HCT116 (cell line): ENCODE measurements around the gene PCP2. TPM values are rescaled to one million over a fixed set of nuclear protein-coding genes. Genes with fewer than 3 reads are reported as not detected.

Experiments
- ATAC-seq: fragments of 200-7000 bp; cut with Tn5 transposase; 2 replicates; pipeline ENCODE4 v1.9.1; 2020; ENCODE audit warnings: mild to moderate bottlenecking, moderate library complexity
- BruUV-seq: library from RNA; stranded (reverse); fragments of 400-500 nt; replicated peaks from 2 replicates; lab custom pipeline; 2021; lab: Mats Ljungman, UMichigan
- CTCF ChIA-PET: fragments of 300-600 bp; sonication (Branson Sonifier 250); formaldehyde crosslinking; loops from one replicate; lab custom pipeline; 2021; ENCODE audit warnings: antibody characterized with exemption; lab: Charles Lee
- POLR2A ChIA-PET: fragments of 300-600, 350-600 bp; sonication (Branson Sonifier 250); formaldehyde crosslinking; loops from one replicate; lab custom pipeline; 2021; ENCODE audit warnings: antibody characterized with exemption; lab: Charles Lee
- RAD21 ChIA-PET, 2 experiments: fragments of 300-600 bp; sonication (Branson Sonifier 250); formaldehyde crosslinking; loops; one replicate each; lab custom pipeline; 2023; ENCODE audit warnings: low total read pairs in 2 of 2; ENCODE audit not compliant: uncharacterized antibody in 2 of 2, unreplicated experiment in 2 of 2, low non-redundant PET in 1 of 2; lab: Charles Lee
- DNase-seq: peaks from one replicate; pipeline ENCODE4 v3.0.0-alpha.2; 2010; ENCODE audit warnings: low read depth, low spot score
- H2AFZ ChIP-seq: fragments of 200-600 bp; shearing (Covaris generic), sonication (generic); 2 replicates; pipeline ENCODE4 v1.6.1; 2017; ENCODE audit warnings: low read depth, mixed run types, mixed read lengths, antibody characterized with exemption, low read length; ENCODE audit not compliant: poor library complexity, severe bottlenecking
- H3K27ac ChIP-seq: 2 replicates; pipeline ENCODE4 v1.5.1; 2012; ENCODE audit warnings: low read depth, low read length
- H3K27me3 ChIP-seq: fragments of 200-600 bp; sonication (generic); 2 replicates; pipeline ENCODE4 v1.6.1; 2016; ENCODE audit warnings: mixed run types, low read length, mixed read lengths; ENCODE audit not compliant: insufficient read depth
- H3K36me3 ChIP-seq, 2 experiments: fragments of 200-500 bp in 1 of 2; fragments of 200-600 bp in 1 of 2; sonication (Bioruptor generic) in 1 of 2; sonication (generic) in 1 of 2; 2 replicates each; pipeline versions ENCODE4 v1.5.1 to v1.6.1; 2014 to 2016; ENCODE audit warnings: low read length in 2 of 2, inconsistent platforms in 1 of 2, mixed read lengths in 1 of 2, mixed run types in 1 of 2; ENCODE audit not compliant: insufficient read depth in 2 of 2, control insufficient read depth in 1 of 2
- H3K4me1 ChIP-seq, 2 experiments: fragments of 200-600 bp in 1 of 2; sonication (generic) in 1 of 2; 2 replicates each; pipeline versions ENCODE4 v1.5.1 to v1.6.1; 2012 to 2017; ENCODE audit warnings: low read length in 2 of 2, inconsistent platforms in 1 of 2, mild to moderate bottlenecking in 1 of 2, mixed read lengths in 1 of 2, mixed run types in 1 of 2, moderate library complexity in 1 of 2; ENCODE audit not compliant: insufficient read depth in 2 of 2, control insufficient read depth in 1 of 2
- H3K4me2 ChIP-seq: fragments of 200-600 bp; sonication (generic); 2 replicates; pipeline ENCODE4 v1.6.1; 2017; ENCODE audit warnings: mixed run types, low read length, mixed read lengths
- H3K4me3 ChIP-seq, 2 experiments: fragments of 200-600 bp in 1 of 2; sonication (generic) in 1 of 2; replicated peaks in 1 of 2; 2 replicates each; pipeline ENCODE4 v1.5.1; 2011 to 2016; ENCODE audit warnings: low read length in 2 of 2, control low read depth in 1 of 2, low read depth in 1 of 2, mild to moderate bottlenecking in 1 of 2, mixed read lengths in 1 of 2, mixed run types in 1 of 2
- H3K79me2 ChIP-seq: fragments of 200-600 bp; sonication (generic); 2 replicates; pipeline ENCODE4 v1.6.1; 2017; ENCODE audit warnings: mild to moderate bottlenecking, mixed run types, low read length, moderate library complexity, mixed read lengths; ENCODE audit not compliant: insufficient read depth
- H3K9ac ChIP-seq: fragments of 200-600 bp; sonication (generic); 2 replicates; pipeline ENCODE4 v1.6.1; 2016; ENCODE audit warnings: low read length, mixed read lengths
- H3K9me2 ChIP-seq: fragments of 200-600 bp; sonication (generic), shearing (Covaris generic); 2 replicates; pipeline ENCODE4 v1.6.1; 2017; ENCODE audit warnings: mixed run types, mild to moderate bottlenecking, moderate library complexity; ENCODE audit not compliant: insufficient read depth
- H3K9me3 ChIP-seq, 2 experiments: fragments of 200-500 bp in 1 of 2; fragments of 200-600 bp in 1 of 2; sonication (Bioruptor generic) in 1 of 2; sonication (generic) in 1 of 2; 2 replicates each; pipeline ENCODE4 v1.6.1; 2014 to 2017; ENCODE audit warnings: low read length in 2 of 2, mixed read lengths in 2 of 2, inconsistent platforms in 1 of 2, low read depth in 1 of 2, mild to moderate bottlenecking in 1 of 2, mixed run types in 1 of 2, moderate library complexity in 1 of 2; ENCODE audit not compliant: control insufficient read depth in 1 of 2, insufficient read depth in 1 of 2
- H4K20me1 ChIP-seq: fragments of 200-600 bp; sonication (generic), shearing (Covaris generic); 2 replicates; pipeline ENCODE4 v1.6.1; 2017; ENCODE audit warnings: mixed run types, mild to moderate bottlenecking, moderate library complexity; ENCODE audit not compliant: insufficient read depth
- CBX3 ChIP-seq: IDR thresholded peaks from 2 replicates; pipeline ENCODE4 v1.6.1; 2012; ENCODE audit warnings: low read depth
- EGR1 ChIP-seq: IDR thresholded peaks from 2 replicates; pipeline ENCODE4 v1.6.1; 2012; ENCODE audit warnings: low read depth
- EZH2 ChIP-seq: fragments of 200-600 bp; sonication (generic); IDR thresholded peaks from 2 replicates; pipeline ENCODE4 v1.6.1; 2017; ENCODE audit warnings: antibody characterized with exemption, mixed run types
- EZH2phosphoT487 ChIP-seq: fragments of 200-600 bp; IDR thresholded peaks from 2 replicates; pipeline ENCODE4 v1.6.1; 2018; ENCODE audit warnings: antibody characterized with exemption, borderline replicate concordance
- FOSL1 ChIP-seq: IDR thresholded peaks from 2 replicates; pipeline ENCODE4 v1.6.1; 2012; ENCODE audit warnings: low read depth
- JUND ChIP-seq: IDR thresholded peaks from 2 replicates; pipeline ENCODE4 v1.6.1; 2012
- POLR2A ChIP-seq: IDR thresholded peaks from 2 replicates; pipeline ENCODE4 v1.7.0; 2011; ENCODE audit warnings: borderline replicate concordance; ENCODE audit not compliant: insufficient read depth, insufficient read length; ENCODE audit errors: extremely low read depth
- POLR2AphosphoS5 ChIP-seq: IDR thresholded peaks from 2 replicates; pipeline ENCODE4 v1.6.1; 2011; ENCODE audit warnings: mild to moderate bottlenecking, low read depth, low read length, moderate library complexity
- SIN3A ChIP-seq: IDR thresholded peaks from 2 replicates; pipeline ENCODE4 v1.6.1; 2012; ENCODE audit warnings: low read depth
- SP1 ChIP-seq: IDR thresholded peaks from 2 replicates; pipeline ENCODE4 v1.6.1; 2012; ENCODE audit warnings: low read depth
- TCF7L2 ChIP-seq: IDR thresholded peaks from 2 replicates; pipeline ENCODE4 v1.7.0; 2011; ENCODE audit warnings: borderline replicate concordance, inconsistent platforms; ENCODE audit not compliant: insufficient read depth, insufficient read length; ENCODE audit errors: extremely low read depth
- YY1 ChIP-seq: IDR thresholded peaks from 2 replicates; pipeline ENCODE4 v1.6.1; 2011; ENCODE audit warnings: low read length, low read depth, moderate library complexity, mild to moderate bottlenecking; ENCODE audit not compliant: insufficient replicate concordance; ENCODE audit errors: extremely low read depth
- ZFX ChIP-seq: fragments of 450-650 bp; IDR thresholded peaks from 2 replicates; pipeline ENCODE4 v1.6.1; 2017
- ZNF274 ChIP-seq: fragments of 200-500 bp; sonication (Bioruptor generic); IDR thresholded peaks from 2 replicates; pipeline ENCODE4 v1.6.1; 2014; ENCODE audit warnings: mild to moderate bottlenecking, low read depth, low read length, inconsistent platforms
- intact Hi-C: fragments of 100-400 bp; cut with micrococcal nuclease; formaldehyde crosslinking; loops from 2 replicates; pipeline ENCODE4 v1.10.0; 2022
- total RNA-seq: library from RNA; stranded (reverse); gene quantifications from one replicate; pipeline ENCODE4 v1.2.1, GENCODE V29; 2021; ENCODE audit not compliant: unreplicated experiment
- TF ChIP-seq, protein P1 (sequence below): IDR thresholded peaks from 2 replicates; pipeline ENCODE4 v1.6.1; 2012
- TF ChIP-seq, protein P2 (sequence below): IDR thresholded peaks from 2 replicates; pipeline ENCODE4 v1.6.1; 2012; ENCODE audit warnings: low read depth
- TF ChIP-seq, protein P3 (sequence below), 3 experiments: fragments of 200-600 bp in 1 of 3; sonication (generic) in 1 of 3; IDR thresholded peaks in 2 of 3; conservative IDR thresholded peaks in 1 of 3; 2 replicates each; pipeline ENCODE4 v1.5.1; 2012 to 2017; ENCODE audit warnings: low read depth in 2 of 3, low read length in 2 of 3, antibody characterized with exemption in 1 of 3, borderline replicate concordance in 1 of 3, control low read depth in 1 of 3, mild to moderate bottlenecking in 1 of 3, mixed read lengths in 1 of 3, mixed run types in 1 of 3, moderate library complexity in 1 of 3; ENCODE audit not compliant: insufficient read depth in 1 of 3
- TF ChIP-seq, protein P4 (sequence below): IDR thresholded peaks from 2 replicates; pipeline ENCODE4 v1.6.1; 2012

The PCP2 gene
- total RNA-seq, 1 experiment from 2014 or later = 0.32 TPM

DNA sequence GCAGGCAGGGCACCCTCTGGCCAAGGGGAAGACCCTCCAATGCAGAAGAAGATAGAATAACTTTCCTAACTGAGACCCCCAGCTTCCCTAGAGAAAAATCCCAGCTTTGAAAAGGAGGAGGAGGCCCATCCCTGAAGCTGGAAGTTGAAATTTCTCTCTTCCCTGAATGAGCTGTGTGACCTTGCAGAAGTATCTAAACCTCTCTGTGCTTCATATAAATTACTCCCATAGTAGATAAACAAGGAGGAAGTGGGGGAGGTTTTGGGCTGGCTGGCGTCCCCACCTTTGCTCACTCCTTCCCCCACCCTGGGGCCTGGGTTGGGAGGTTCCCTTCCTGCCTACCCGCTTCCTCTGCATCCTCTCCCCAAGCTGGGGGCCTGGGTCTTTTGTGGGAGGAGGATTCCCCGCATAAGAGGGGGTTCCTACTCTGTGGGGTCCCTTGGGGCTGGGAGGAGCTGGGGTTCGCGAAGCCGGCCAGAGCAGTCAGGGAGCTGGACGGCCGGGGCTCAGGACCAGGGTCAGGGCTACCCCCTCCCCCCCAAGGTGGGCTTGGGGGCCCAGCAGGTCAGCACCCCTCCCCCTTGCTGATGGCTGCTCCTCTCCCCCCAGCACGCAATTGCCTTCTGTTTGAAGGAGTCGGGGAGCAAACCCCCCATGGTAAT is 26.2 kb downstream of the PCP2 start:
- Histone ChIP-seq H3K9me3 (no peaks in the 10 kb centered on the region), H3K27ac (no peak overlapping the region), H3K27me3 (no peaks in the 10 kb centered on the region), H3K4me1 (peaks cover 5 to 33% of the 10 kb centered on the region in 2 experiments), H3K4me2 (no peak overlapping the region), H3K79me2 (peaks cover 13% of the 10 kb centered on the region; the same call in 1 of the 2 replicates), H4K20me1 (no peaks in the 10 kb centered on the region), H3K9me2 (no peaks in the 10 kb centered on the region), H2AFZ (no peak overlapping the region), H3K36me3 (peaks cover 3 to 7% of the 10 kb centered on the region in 2 experiments), H3K4me3 (no peak overlapping the region), H3K9ac (no peak overlapping the region)
- intact Hi-C loops = no loop called here
- BruUV-seq = no TSS peak
- ATAC-seq (no peak), DNase-seq (no peak)
- POLR2A ChIA-PET = no interaction called here
- TF ChIP-seq TCF7L2 (no peak), JUND (no peak), ZFX (no peak), SP1 (no peak), POLR2A (no peak), YY1 (no peak), EZH2phosphoT487 (no peak), SIN3A (no peak), POLR2AphosphoS5 (no peak), ZNF274 (no peak), FOSL1 (no peak), CBX3 (no peak), EGR1 (no peak), EZH2 (no peak)
- TF ChIP-seq, protein P1, sequence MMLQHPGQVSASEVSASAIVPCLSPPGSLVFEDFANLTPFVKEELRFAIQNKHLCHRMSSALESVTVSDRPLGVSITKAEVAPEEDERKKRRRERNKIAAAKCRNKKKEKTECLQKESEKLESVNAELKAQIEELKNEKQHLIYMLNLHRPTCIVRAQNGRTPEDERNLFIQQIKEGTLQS = no peak
- TF ChIP-seq, protein P2, sequence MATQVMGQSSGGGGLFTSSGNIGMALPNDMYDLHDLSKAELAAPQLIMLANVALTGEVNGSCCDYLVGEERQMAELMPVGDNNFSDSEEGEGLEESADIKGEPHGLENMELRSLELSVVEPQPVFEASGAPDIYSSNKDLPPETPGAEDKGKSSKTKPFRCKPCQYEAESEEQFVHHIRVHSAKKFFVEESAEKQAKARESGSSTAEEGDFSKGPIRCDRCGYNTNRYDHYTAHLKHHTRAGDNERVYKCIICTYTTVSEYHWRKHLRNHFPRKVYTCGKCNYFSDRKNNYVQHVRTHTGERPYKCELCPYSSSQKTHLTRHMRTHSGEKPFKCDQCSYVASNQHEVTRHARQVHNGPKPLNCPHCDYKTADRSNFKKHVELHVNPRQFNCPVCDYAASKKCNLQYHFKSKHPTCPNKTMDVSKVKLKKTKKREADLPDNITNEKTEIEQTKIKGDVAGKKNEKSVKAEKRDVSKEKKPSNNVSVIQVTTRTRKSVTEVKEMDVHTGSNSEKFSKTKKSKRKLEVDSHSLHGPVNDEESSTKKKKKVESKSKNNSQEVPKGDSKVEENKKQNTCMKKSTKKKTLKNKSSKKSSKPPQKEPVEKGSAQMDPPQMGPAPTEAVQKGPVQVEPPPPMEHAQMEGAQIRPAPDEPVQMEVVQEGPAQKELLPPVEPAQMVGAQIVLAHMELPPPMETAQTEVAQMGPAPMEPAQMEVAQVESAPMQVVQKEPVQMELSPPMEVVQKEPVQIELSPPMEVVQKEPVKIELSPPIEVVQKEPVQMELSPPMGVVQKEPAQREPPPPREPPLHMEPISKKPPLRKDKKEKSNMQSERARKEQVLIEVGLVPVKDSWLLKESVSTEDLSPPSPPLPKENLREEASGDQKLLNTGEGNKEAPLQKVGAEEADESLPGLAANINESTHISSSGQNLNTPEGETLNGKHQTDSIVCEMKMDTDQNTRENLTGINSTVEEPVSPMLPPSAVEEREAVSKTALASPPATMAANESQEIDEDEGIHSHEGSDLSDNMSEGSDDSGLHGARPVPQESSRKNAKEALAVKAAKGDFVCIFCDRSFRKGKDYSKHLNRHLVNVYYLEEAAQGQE = no peak
- TF ChIP-seq, protein P3, sequence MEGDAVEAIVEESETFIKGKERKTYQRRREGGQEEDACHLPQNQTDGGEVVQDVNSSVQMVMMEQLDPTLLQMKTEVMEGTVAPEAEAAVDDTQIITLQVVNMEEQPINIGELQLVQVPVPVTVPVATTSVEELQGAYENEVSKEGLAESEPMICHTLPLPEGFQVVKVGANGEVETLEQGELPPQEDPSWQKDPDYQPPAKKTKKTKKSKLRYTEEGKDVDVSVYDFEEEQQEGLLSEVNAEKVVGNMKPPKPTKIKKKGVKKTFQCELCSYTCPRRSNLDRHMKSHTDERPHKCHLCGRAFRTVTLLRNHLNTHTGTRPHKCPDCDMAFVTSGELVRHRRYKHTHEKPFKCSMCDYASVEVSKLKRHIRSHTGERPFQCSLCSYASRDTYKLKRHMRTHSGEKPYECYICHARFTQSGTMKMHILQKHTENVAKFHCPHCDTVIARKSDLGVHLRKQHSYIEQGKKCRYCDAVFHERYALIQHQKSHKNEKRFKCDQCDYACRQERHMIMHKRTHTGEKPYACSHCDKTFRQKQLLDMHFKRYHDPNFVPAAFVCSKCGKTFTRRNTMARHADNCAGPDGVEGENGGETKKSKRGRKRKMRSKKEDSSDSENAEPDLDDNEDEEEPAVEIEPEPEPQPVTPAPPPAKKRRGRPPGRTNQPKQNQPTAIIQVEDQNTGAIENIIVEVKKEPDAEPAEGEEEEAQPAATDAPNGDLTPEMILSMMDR (IDR thresholded peaks at IDR 0.05 in 2 of 3, conservative IDR thresholded peaks at IDR 0.05 in 1 of 3; ENCODE audit: borderline replicate concordance in 1 of 3, insufficient read depth in 1 of 3, low read depth in 2 of 3, low read length in 2 of 3) = no peak
- TF ChIP-seq, protein P4, sequence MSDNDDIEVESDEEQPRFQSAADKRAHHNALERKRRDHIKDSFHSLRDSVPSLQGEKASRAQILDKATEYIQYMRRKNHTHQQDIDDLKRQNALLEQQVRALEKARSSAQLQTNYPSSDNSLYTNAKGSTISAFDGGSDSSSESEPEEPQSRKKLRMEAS = no peak
- RAD21 ChIA-PET = no interaction called here
- CTCF ChIA-PET = interaction anchor here (0.5 to 1.2 kb wide), 2 partner anchors 39 kb away, joined by 3 to 4 read pairs; no protein-coding TSS in a partner anchor
